HepG2 (cell line): ENCODE data around the gene DDT. TPM values are rescaled to one million over a fixed set of nuclear protein-coding genes. Genes with fewer than 3 reads are reported as not detected.

ENCODE experiments used
- ARNT ChIP-seq: fragments of 450-650 bp; IDR thresholded peaks from 2 replicates; pipeline ENCODE4 v1.6.1; 2017
- DPF2 ChIP-seq: sonication (generic); formaldehyde crosslinking; IDR thresholded peaks from 2 replicates; pipeline ENCODE4 v1.4.0; 2020; ENCODE audit warnings: mild to moderate bottlenecking, low read depth, missing genetic modification reagents, borderline replicate concordance
- FOXA1 ChIP-seq, 2 experiments: fragments of 450-650 bp in 1 of 2; sonication (generic) in 1 of 2; formaldehyde crosslinking in 1 of 2; IDR thresholded peaks; 2 replicates each; pipeline versions ENCODE4 v1.4.0 to v1.6.1; 2016 to 2020; ENCODE audit warnings: missing genetic modification reagents in 1 of 2
- HES4 ChIP-seq: sonication (generic); formaldehyde crosslinking; IDR thresholded peaks from 2 replicates; pipeline ENCODE4 v1.9.0; 2021; ENCODE audit warnings: mild to moderate bottlenecking, missing genetic modification reagents, borderline replicate concordance
- HHEX ChIP-seq: IDR thresholded peaks from 2 replicates; pipeline ENCODE4 v1.6.1; 2016; ENCODE audit warnings: control low read depth
- HNRNPK ChIP-seq: fragments of 200-400 bp; formaldehyde crosslinking; IDR thresholded peaks from 2 replicates; pipeline ENCODE4 v1.6.1; 2018; ENCODE audit warnings: low read length, low read depth, moderate library complexity, mild to moderate bottlenecking; ENCODE audit not compliant: poor library complexity, severe bottlenecking
- HNRNPUL1 ChIP-seq: fragments of 200-400 bp; formaldehyde crosslinking; IDR thresholded peaks from 2 replicates; pipeline ENCODE4 v1.6.1; 2017; ENCODE audit warnings: low read depth, mild to moderate bottlenecking, low read length, moderate library complexity
- KDM5A ChIP-seq: fragments of 200-600 bp; sonication (generic); IDR thresholded peaks from 2 replicates; pipeline ENCODE4 v1.7.0; 2018; ENCODE audit warnings: antibody characterized with exemption, mild to moderate bottlenecking, low read length, borderline replicate concordance
- MAZ ChIP-seq, 2 experiments: sonication (generic) in 1 of 2; formaldehyde crosslinking in 1 of 2; IDR thresholded peaks; 2 replicates each; pipeline versions ENCODE4 v1.5.0 to v1.6.1; 2012 to 2020; ENCODE audit warnings: low read depth in 2 of 2, mild to moderate bottlenecking in 2 of 2, borderline replicate concordance in 1 of 2, improper control_type of control experiment in 1 of 2, low read length in 1 of 2, missing genetic modification reagents in 1 of 2, moderate library complexity in 1 of 2
- RORA ChIP-seq: sonication (generic); formaldehyde crosslinking; IDR thresholded peaks from 2 replicates; pipeline ENCODE4 v1.5.0; 2020; ENCODE audit warnings: mild to moderate bottlenecking, missing genetic modification reagents, moderate library complexity
- TBX2 ChIP-seq: sonication (generic); formaldehyde crosslinking; IDR thresholded peaks from 2 replicates; pipeline ENCODE4 v1.5.0; 2020; ENCODE audit warnings: missing genetic modification reagents, mild to moderate bottlenecking, borderline replicate concordance
- ZMYM3 ChIP-seq: sonication (generic); formaldehyde crosslinking; IDR thresholded peaks from 2 replicates; pipeline ENCODE4 v1.5.1; 2020; ENCODE audit warnings: mild to moderate bottlenecking, missing genetic modification reagents
- ZNF143 ChIP-seq: sonication (generic); formaldehyde crosslinking; IDR thresholded peaks from 2 replicates; pipeline ENCODE4 v1.4.0; 2020; ENCODE audit warnings: missing genetic modification reagents
- ZNF331 ChIP-seq: sonication (generic); formaldehyde crosslinking; IDR thresholded peaks from 2 replicates; pipeline ENCODE4 v1.4.0; 2020; ENCODE audit warnings: missing genetic modification reagents
- ZNF773 ChIP-seq: sonication (generic); formaldehyde crosslinking; IDR thresholded peaks from 2 replicates; pipeline ENCODE4 v1.4.0; 2020; ENCODE audit warnings: missing genetic modification reagents, borderline replicate concordance
- polyA plus RNA-seq, 8 experiments: library from polyadenylated mRNA; depleted of rRNA in 3 of 8; stranded (reverse) in 7 of 8; unstranded in 1 of 8; fragments of >200 nt; fragmentation: Illumina TruSeq in 4 of 8; extraction: Trizol in 4 of 8; gene quantifications; 2 replicates each; pipeline versions ENCODE4 v1.2.1 to v1.2.3, GENCODE V29; 2011 to 2016; ENCODE audit warnings: low read depth in 4 of 8, missing spikeins in 1 of 8, mixed read lengths in 1 of 8; ENCODE audit not compliant: insufficient read depth in 1 of 8
- total RNA-seq, 5 experiments: library from RNA; depleted of rRNA; stranded (reverse); fragments of >200 nt; fragmentation: Illumina TruSeq; extraction: Trizol; gene quantifications; 2 replicates each; pipeline ENCODE4 v1.2.3, GENCODE V29; 2016; ENCODE audit warnings: low read depth in 1 of 5
- TF ChIP-seq, protein P1 (sequence below): sonication (generic); formaldehyde crosslinking; IDR thresholded peaks from 2 replicates; pipeline ENCODE4 v1.4.0; 2020; ENCODE audit warnings: missing genetic modification reagents
- TF ChIP-seq, protein P2 (sequence below): sonication (generic); formaldehyde crosslinking; IDR thresholded peaks from 2 replicates; pipeline ENCODE4 v1.5.0; 2020; ENCODE audit warnings: missing genetic modification reagents
- TF ChIP-seq, protein P3 (sequence below): sonication (generic); formaldehyde crosslinking; IDR thresholded peaks from 2 replicates; pipeline ENCODE4 v1.5.1; 2020; ENCODE audit warnings: mild to moderate bottlenecking, missing genetic modification reagents
- TF ChIP-seq, protein P4 (sequence below): sonication (generic); formaldehyde crosslinking; IDR thresholded peaks from 2 replicates; pipeline ENCODE4 v1.9.0; 2022; ENCODE audit warnings: low read depth, missing genetic modification reagents

The DDT gene
- total and polyA plus RNA-seq, 2 of the 13 experiments (the other 11 are each of a cell fraction or from before 2014, with no cell fraction given): 143 to 181 TPM

DNA sequence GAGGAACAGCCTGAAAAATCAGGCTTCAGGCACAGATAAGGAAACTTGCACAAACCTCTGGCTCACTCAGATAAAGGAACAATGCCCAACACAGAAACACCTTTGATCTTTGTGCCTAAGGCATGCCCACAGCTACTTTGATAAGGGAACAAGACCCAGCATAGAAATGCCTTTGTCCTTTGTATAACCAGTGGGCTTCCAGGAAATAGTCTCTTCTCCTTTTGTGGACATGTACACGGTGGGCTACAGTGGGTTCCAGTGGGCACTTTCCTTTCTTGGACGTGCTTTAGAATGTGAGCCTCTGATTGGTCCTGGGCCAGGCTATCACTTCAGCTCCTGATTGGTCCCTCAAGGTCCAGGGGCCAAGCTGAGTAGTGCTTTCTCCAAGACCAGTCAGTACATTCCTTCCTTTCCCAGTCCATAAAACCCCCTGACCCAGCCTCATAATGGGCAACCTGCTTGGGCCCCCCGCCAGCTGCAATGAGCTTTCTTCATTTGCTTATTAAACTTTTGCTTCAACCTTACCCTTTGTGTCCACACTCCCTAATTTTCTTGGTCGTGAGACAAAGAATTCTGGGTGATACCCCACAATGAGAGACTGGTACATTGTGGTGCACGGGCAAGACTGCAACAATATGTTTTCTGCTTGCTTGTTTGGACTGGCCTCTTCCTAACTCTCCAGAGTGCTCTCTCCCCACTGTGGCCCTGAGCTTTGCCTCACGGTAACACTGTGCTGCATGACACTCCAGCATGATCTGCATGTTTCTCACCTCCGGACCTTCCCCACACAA, 35.2 kb upstream of the DDT start (continued):
- TF ChIP-seq HNRNPK (no peak), ARNT (no peak), RORA (CRISPR knock-in tag) (no peak), TBX2 (peak; percentile 49; the same call in 1 of the 2 replicates), ZNF143 (CRISPR knock-in tag) (no peak), KDM5A (no peak), HNRNPUL1 (no peak), HHEX (CRISPR knock-in tag) (no peak), DPF2 (CRISPR knock-in tag) (0 out of 2 replicates have a peak, but pooled peaks have one; percentile 13), MAZ (IDR thresholded peaks at IDR 0.05; ENCODE audit: borderline replicate concordance, low read depth, low read length) (no peak), MAZ (CRISPR knock-in tag; IDR thresholded peaks at IDR 0.05; ENCODE audit: low read depth) (peak; percentile 38), HES4 (CRISPR knock-in tag) (no peak), ZNF773 (CRISPR knock-in tag) (no peak), ZMYM3 (CRISPR knock-in tag) (0 out of 2 replicates have a peak, but pooled peaks have one; percentile 36), FOXA1 (IDR thresholded peaks at IDR 0.05) (no peak), FOXA1 (CRISPR knock-in tag; IDR thresholded peaks at IDR 0.05) (no peak), ZNF331 (CRISPR knock-in tag) (peak; percentile 41; the same call in 1 of the 2 replicates)
- TF ChIP-seq, protein P1, sequence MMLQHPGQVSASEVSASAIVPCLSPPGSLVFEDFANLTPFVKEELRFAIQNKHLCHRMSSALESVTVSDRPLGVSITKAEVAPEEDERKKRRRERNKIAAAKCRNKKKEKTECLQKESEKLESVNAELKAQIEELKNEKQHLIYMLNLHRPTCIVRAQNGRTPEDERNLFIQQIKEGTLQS (CRISPR knock-in tag): no peak
- TF ChIP-seq, protein P2, sequence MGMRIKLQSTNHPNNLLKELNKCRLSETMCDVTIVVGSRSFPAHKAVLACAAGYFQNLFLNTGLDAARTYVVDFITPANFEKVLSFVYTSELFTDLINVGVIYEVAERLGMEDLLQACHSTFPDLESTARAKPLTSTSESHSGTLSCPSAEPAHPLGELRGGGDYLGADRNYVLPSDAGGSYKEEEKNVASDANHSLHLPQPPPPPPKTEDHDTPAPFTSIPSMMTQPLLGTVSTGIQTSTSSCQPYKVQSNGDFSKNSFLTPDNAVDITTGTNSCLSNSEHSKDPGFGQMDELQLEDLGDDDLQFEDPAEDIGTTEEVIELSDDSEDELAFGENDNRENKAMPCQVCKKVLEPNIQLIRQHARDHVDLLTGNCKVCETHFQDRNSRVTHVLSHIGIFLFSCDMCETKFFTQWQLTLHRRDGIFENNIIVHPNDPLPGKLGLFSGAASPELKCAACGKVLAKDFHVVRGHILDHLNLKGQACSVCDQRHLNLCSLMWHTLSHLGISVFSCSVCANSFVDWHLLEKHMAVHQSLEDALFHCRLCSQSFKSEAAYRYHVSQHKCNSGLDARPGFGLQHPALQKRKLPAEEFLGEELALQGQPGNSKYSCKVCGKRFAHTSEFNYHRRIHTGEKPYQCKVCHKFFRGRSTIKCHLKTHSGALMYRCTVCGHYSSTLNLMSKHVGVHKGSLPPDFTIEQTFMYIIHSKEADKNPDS (CRISPR knock-in tag): no peak
- TF ChIP-seq, protein P3, sequence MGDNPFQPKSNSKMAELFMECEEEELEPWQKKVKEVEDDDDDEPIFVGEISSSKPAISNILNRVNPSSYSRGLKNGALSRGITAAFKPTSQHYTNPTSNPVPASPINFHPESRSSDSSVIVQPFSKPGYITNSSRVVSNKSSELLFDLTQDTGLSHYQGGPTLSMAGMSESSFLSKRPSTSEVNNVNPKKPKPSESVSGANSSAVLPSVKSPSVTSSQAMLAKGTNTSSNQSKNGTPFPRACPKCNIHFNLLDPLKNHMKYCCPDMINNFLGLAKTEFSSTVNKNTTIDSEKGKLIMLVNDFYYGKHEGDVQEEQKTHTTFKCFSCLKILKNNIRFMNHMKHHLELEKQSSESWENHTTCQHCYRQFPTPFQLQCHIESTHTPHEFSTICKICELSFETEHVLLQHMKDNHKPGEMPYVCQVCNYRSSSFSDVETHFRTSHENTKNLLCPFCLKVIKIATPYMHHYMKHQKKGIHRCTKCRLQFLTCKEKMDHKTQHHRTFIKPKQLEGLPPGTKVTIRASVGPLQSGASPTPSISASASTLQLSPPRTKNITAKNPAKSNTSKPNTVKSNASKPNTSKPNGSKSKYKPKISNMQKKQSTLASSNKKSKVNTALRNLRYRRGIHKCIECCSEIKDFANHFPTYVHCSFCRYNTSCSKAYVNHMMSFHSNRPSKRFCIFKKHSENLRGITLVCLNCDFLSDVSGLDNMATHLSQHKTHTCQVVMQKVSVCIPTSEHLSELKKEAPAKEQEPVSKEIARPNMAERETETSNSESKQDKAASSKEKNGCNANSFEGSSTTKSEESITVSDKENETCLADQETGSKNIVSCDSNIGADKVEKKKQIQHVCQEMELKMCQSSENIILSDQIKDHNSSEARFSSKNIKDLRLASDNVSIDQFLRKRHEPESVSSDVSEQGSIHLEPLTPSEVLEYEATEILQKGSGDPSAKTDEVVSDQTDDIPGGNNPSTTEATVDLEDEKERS (CRISPR knock-in tag): no peak; the same call in 1 of the 2 replicates
- TF ChIP-seq, protein P4, sequence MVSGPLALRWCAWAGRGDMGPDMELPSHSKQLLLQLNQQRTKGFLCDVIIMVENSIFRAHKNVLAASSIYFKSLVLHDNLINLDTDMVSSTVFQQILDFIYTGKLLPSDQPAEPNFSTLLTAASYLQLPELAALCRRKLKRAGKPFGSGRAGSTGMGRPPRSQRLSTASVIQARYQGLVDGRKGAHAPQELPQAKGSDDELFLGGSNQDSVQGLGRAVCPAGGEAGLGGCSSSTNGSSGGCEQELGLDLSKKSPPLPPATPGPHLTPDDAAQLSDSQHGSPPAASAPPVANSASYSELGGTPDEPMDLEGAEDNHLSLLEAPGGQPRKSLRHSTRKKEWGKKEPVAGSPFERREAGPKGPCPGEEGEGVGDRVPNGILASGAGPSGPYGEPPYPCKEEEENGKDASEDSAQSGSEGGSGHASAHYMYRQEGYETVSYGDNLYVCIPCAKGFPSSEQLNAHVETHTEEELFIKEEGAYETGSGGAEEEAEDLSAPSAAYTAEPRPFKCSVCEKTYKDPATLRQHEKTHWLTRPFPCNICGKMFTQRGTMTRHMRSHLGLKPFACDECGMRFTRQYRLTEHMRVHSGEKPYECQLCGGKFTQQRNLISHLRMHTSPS: peak; percentile 83
